ENCODE data around the gene PLD6. TPM values are rescaled to one million over a fixed set of nuclear protein-coding genes. Genes with fewer than 3 reads are reported as not detected.

The PLD6 gene
- total RNA-seq, 4 donors from 2014 or later: 1.6 to 3.5 TPM; not detected in 2

Small RNA genes within 50 kb of the gene (small RNA-seq; reads per million reads assigned to genes)
- 0 reads per million in 2 donors for gene RNU6-767P

Other genes with a start within 250 kb of the PLD6 start
- gene TNFRSF13B, start 234.2 kb downstream of the PLD6 start, total RNA-seq: 10 to 100 TPM in 1 of 4 donors, 1 to 10 TPM in 1, not detected in 2; 3.2 to 86.6 TPM
- 100 to 1,000 TPM; 141 to 305 (median 291) TPM for gene MPRIP, start 163.9 kb downstream of the PLD6 start, total RNA-seq
- 100 to 1,000 TPM; 186 to 243 (median 210) TPM for gene FLCN, start 30.8 kb upstream of the PLD6 start, total RNA-seq
- 10 to 100 TPM; 21.4 to 36.3 (median 29.4) TPM for gene COPS3, start 74.9 kb upstream of the PLD6 start, total RNA-seq
- gene NT5M, start 97.0 kb upstream of the PLD6 start, total RNA-seq: 1 to 10 TPM in 1 of 4 donors, not detected in 3; 1.5 TPM

Measured in Peyer's patch (tissue), 4 donors.